Breast epithelium (tissue), 4 donors: ENCODE data around the gene S100G. TPM values are rescaled to one million over a fixed set of nuclear protein-coding genes. Genes with fewer than 3 reads are reported as not detected.

Experiments used
- DNase-seq, 2 donors: peaks; one replicate each; pipeline ENCODE4 v3.0.0-alpha.2; 2019; ENCODE audit warnings: low spot score in 2 of 2
- H3K27ac ChIP-seq, 2 donors: fragments of 200-600 bp; sonication (generic) in 1 of 2; one replicate each; pipeline ENCODE4 v1.5.1; 2016 to 2019; ENCODE audit warnings: mild to moderate bottlenecking in 1 of 2
- H3K27me3 ChIP-seq, 2 donors: fragments of 200-600 bp; sonication (generic) in 1 of 2; one replicate each; pipeline versions ENCODE4 v1.5.1 to v1.6.0; 2017 to 2019; ENCODE audit warnings: control low read depth in 1 of 2, mild to moderate bottlenecking in 1 of 2
- H3K36me3 ChIP-seq: fragments of 200-600 bp; one replicate; pipeline ENCODE4 v1.5.1; 2019
- H3K4me1 ChIP-seq, 2 donors: fragments of 200-600 bp; sonication (generic); one replicate each; pipeline ENCODE4 v1.5.1; 2016 to 2019; ENCODE audit warnings: control low read depth in 1 of 2
- H3K4me3 ChIP-seq, 3 donors: fragments of 200-600 bp; sonication (generic); 1 replicate in 2 of 3; 2 replicates in 1 of 3; pipeline ENCODE4 v1.5.1; 2016 to 2019; ENCODE audit warnings: mild to moderate bottlenecking in 3 of 3, moderate library complexity in 2 of 3
- H3K9me3 ChIP-seq, 2 donors: fragments of 200-600 bp; sonication (generic) in 1 of 2; one replicate each; pipeline ENCODE4 v1.5.1; 2016 to 2019; ENCODE audit warnings: control low read depth in 1 of 2
- POLR2A ChIP-seq: fragments of 450-650 bp; IDR thresholded peaks from one replicate; pipeline ENCODE4 v1.6.1; 2016; ENCODE audit warnings: antibody characterized with exemption, mild to moderate bottlenecking, moderate library complexity
- POLR2AphosphoS5 ChIP-seq, 3 donors: sonication (generic); formaldehyde crosslinking; IDR thresholded peaks; one replicate each; pipeline ENCODE4 v1.6.1; 2017; ENCODE audit warnings: antibody characterized with exemption in 3 of 3
- intact Hi-C: fragments of 100-400 bp; cut with DNase I; formaldehyde crosslinking; loops from one replicate; pipeline ENCODE4 v1.15.1; 2023; ENCODE audit warnings: low total_unique reads
- total RNA-seq, 3 donors: library from RNA; depleted of rRNA; stranded (reverse); fragments of >200 nt; gene quantifications; one replicate each; pipeline ENCODE4 v1.1.0, GENCODE V29; 2016
- TF ChIP-seq, protein P1 (sequence below), 3 donors: fragments of 450-650 bp; IDR thresholded peaks; one replicate each; pipeline ENCODE4 v1.5.1; 2016 to 2017; ENCODE audit warnings: antibody characterized with exemption in 3 of 3, mild to moderate bottlenecking in 3 of 3, moderate library complexity in 3 of 3

S100G gene
- total RNA-seq, 3 donors from 2014 or later, result 1.6 TPM; not detected in 2

DNA sequence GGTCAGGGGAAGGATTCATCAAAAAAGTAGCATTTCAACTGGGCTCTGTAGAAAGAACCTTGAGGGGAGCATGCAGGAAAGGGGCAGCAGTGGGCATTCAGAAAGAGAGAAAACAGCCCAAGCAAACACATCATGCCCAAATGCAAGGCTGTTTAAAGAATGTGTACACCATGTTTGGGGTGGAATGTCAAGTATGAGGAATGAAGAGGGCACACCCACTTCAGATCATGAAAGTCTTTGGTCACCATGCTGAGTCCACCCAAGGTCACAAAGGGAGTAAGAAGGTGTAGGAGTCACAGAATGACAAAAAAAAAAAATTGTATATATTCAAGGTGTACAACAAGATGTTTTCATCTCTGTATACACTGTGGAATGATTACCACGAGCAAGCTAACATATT is 9.4 kb downstream of the S100G start:
- intact Hi-C loops, result no loop called here
- TF ChIP-seq POLR2A, result no peak
- TF ChIP-seq, protein P1, sequence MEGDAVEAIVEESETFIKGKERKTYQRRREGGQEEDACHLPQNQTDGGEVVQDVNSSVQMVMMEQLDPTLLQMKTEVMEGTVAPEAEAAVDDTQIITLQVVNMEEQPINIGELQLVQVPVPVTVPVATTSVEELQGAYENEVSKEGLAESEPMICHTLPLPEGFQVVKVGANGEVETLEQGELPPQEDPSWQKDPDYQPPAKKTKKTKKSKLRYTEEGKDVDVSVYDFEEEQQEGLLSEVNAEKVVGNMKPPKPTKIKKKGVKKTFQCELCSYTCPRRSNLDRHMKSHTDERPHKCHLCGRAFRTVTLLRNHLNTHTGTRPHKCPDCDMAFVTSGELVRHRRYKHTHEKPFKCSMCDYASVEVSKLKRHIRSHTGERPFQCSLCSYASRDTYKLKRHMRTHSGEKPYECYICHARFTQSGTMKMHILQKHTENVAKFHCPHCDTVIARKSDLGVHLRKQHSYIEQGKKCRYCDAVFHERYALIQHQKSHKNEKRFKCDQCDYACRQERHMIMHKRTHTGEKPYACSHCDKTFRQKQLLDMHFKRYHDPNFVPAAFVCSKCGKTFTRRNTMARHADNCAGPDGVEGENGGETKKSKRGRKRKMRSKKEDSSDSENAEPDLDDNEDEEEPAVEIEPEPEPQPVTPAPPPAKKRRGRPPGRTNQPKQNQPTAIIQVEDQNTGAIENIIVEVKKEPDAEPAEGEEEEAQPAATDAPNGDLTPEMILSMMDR (IDR thresholded peaks at IDR 0.05), result no peak
- TF ChIP-seq POLR2AphosphoS5 (IDR thresholded peaks at IDR 0.05), result no peak
- Histone ChIP-seq H3K27ac (no peak overlapping the region), H3K4me3 (no peak overlapping the region), H3K9me3 (no peaks in the 10 kb centered on the region), H3K36me3 (no peaks in the 10 kb centered on the region), H3K27me3 (peaks cover 0 to 10% of the 10 kb centered on the region in 2 donors), H3K4me1 (no peaks in the 10 kb centered on the region)
- no peak for DNase-seq

DNA sequence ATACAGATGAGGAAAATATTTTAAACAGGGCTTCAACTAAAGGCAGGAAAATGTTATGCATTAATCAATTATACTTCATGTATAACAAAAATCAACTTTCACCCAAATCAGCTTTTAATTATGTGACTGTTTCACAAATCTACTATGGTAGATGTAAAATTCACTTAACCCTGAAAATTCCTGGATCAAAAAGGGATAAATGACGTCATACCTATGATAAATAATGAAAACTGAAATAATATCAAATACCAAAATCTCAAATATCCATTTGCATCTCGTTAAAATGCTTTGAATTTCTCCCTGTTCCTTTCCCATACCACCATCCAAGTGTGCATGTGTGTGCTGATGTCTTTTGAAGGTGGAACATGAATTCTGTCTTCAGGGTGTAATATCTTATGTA is 11.5 kb downstream of the S100G start:
- H3K9me3 ChIP-seq, result no peaks in the 10 kb centered on the region
- H3K4me1 ChIP-seq, result no peaks in the 10 kb centered on the region
- no peak overlapping the region for H3K27ac ChIP-seq
- intact Hi-C loops, result no loop called here
- no peak for DNase-seq
- H3K27me3 ChIP-seq, result peaks cover 0 to 17% of the 10 kb centered on the region in 2 donors
- H3K4me3 ChIP-seq, result no peak overlapping the region
- TF ChIP-seq, protein P1 (IDR thresholded peaks at IDR 0.05), result no peak
- no peak for TF ChIP-seq POLR2AphosphoS5 (IDR thresholded peaks at IDR 0.05)
- no peak for TF ChIP-seq POLR2A
- H3K36me3 ChIP-seq, result no peaks in the 10 kb centered on the region

DNA sequence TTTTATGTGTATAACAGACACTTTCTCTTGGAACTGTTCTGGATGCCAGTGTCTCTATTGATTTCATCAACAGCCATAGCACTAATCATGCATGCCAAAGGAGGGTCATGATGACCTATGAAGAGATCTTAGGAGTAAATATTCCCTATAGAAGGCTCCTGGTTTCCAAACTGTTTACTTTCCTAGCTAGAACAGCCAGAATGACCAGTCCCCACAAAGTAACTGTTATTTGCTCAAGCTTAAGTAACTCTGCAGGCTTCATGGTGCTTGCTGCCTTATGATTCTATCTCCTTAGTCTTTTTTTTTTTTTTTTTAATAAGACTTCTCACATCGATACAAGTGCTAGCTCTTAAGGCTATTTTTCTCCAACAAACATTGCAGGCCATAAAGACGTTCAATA is 12.4 kb downstream of the S100G start:
- no peaks in the 10 kb centered on the region for H3K36me3 ChIP-seq
- no peak for DNase-seq
- no peak overlapping the region for H3K27ac ChIP-seq
- intact Hi-C loops, result no loop called here
- TF ChIP-seq, protein P1 (IDR thresholded peaks at IDR 0.05), result no peak
- TF ChIP-seq POLR2AphosphoS5 (IDR thresholded peaks at IDR 0.05) (no peak), POLR2A (no peak)
- H3K9me3 ChIP-seq, result no peaks in the 10 kb centered on the region
- no peak overlapping the region for H3K4me3 ChIP-seq
- no peaks in the 10 kb centered on the region for H3K4me1 ChIP-seq
- H3K27me3 ChIP-seq, result peaks cover 0 to 17% of the 10 kb centered on the region in 2 donors

DNA sequence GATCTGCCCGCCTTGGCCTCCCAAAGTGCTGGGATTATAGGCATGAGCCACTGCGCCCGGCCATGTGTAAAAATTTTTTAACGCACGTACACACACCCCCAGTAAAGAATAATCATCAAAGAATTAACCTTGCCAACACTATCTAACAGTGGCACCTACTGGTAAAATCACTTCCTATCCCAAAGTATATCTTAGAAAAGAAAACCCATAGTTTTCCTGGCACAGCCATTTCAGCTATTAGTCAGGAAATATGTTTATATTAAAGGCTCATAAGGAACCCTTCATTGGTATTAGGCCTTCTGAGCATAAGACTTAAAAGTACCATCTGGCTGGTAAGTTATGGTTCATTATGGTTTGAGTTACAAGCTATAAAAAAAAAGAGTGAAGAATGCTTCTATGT is 14.1 kb downstream of the S100G start:
- H3K9me3 ChIP-seq, result no peaks in the 10 kb centered on the region
- intact Hi-C loops, result no loop called here
- peaks cover 0 to 23% of the 10 kb centered on the region in 2 donors for H3K27me3 ChIP-seq
- H3K4me3 ChIP-seq, result no peak overlapping the region
- H3K4me1 ChIP-seq, result no peaks in the 10 kb centered on the region
- no peak for DNase-seq
- no peaks in the 10 kb centered on the region for H3K36me3 ChIP-seq
- H3K27ac ChIP-seq, result no peak overlapping the region
- no peak for TF ChIP-seq POLR2A

DNA sequence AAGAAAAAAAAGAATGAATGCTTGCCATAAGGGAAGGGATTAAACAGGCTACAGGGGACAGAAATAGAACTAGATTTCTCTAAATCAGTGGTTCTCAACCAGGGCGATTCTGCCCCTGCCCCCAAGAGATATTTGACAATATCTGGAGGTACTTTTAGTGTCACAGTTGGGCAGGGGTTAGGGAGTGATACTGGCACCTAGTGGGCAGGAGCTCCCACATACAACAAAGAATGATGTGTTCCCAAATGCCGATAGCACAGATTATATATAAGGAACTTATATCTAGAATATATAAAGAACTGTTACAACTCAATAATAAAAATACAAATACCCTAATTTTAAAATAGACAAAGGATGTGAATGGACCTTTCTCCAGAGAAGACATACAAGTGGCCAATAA is 14.7 kb downstream of the S100G start:
- Histone ChIP-seq H3K27ac (no peak overlapping the region), H3K36me3 (no peaks in the 10 kb centered on the region), H3K4me3 (no peak overlapping the region), H3K9me3 (no peaks in the 10 kb centered on the region), H3K27me3 (peaks cover 0 to 27% of the 10 kb centered on the region in 2 donors), H3K4me1 (no peaks in the 10 kb centered on the region)
- TF ChIP-seq POLR2A (no peak), POLR2AphosphoS5 (IDR thresholded peaks at IDR 0.05) (no peak)
- TF ChIP-seq, protein P1 (IDR thresholded peaks at IDR 0.05), result no peak
- DNase-seq, result no peak
- intact Hi-C loops, result no loop called here

DNA sequence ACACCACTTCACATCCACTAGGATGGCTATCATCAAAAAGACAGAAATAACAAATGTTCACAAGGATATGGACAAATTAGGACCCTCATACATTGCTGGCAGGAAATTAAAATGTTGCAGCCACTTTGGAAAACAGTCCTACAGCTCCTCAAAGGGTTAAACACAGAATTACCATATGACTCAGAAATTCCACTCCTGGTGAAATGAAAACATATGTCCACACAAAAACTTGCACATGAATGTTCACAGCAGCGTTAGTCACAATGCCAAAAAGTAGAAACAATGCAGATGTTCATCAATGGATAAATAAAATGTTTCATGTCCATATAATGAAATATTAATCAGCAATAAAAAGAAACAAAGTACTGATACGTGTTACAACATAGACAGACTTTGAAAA is 15.1 kb downstream of the S100G start:
- H3K27me3 ChIP-seq, result peaks cover 0 to 30% of the 10 kb centered on the region in 2 donors
- no peaks in the 10 kb centered on the region for H3K9me3 ChIP-seq
- H3K4me1 ChIP-seq, result no peaks in the 10 kb centered on the region
- no peak overlapping the region for H3K4me3 ChIP-seq
- H3K27ac ChIP-seq, result no peak overlapping the region
- DNase-seq, result no peak
- intact Hi-C loops, result no loop called here
- no peaks in the 10 kb centered on the region for H3K36me3 ChIP-seq
- TF ChIP-seq POLR2AphosphoS5 (IDR thresholded peaks at IDR 0.05) (no peak), POLR2A (no peak)
- TF ChIP-seq, protein P1 (IDR thresholded peaks at IDR 0.05), result no peak
